ENCODE measurements around the gene ANAPC2.

The ANAPC2 gene

DNA sequence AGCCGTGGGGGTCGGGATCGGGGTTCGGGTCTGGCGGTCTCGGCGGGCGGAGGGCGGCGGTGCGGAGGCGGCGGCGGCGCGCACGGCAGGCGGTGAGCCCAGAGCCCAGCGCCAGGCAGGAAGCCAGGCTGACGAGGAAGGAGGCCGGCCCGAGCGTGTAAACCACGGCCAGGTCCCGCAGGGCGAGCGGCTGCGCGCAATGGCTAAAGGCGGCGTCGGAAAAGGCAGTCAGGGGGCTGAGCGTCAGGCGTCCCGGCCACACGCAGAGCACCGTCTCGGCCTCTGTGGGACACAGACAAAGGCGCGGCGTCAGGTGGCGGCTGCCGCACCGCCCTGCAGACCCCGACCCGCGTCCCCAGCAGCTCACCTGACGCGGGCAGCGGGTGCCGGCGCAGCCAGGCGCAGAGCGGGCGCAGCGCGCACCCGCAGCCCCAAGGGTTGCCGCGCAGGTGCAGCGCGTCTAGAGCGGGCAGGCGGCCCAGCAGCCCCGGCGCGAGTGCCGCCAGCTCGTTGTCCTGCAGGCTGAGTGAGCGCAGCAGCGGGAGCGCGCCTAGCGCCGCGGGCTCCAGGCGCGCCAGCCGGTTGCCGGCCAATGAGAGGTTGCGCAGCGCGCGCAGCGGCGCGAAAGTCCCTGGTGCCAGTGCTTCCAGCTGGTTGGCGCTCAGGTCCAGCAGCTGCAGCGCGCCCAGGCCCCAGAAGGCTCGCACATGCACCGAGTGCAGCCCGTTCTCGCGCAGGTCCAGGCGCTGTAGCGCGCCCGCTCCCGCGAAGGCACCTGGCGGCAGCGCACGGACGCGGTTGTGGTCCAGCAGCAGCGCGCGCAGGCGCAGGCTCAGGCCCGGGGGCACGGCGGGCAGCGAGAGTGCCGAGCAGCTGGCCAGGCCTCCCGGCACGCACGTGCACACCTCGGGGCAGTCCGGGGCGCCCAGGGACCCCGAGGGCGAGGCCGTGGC is 19.2 kb downstream of the ANAPC2 start:
- Mint-ChIP-seq H3K9me3 (ENCODE audit: low read depth) (no peaks in the 10 kb centered on the region), H3K4me3 (peak overlapping the region; percentile 23), H3K4me1 (ENCODE audit: low read depth) (no peaks in the 10 kb centered on the region), H3K36me3 (no peaks in the 10 kb centered on the region), H3K27ac (no peak overlapping the region), H3K27me3 (peaks cover 4% of the 10 kb centered on the region)

DNA sequence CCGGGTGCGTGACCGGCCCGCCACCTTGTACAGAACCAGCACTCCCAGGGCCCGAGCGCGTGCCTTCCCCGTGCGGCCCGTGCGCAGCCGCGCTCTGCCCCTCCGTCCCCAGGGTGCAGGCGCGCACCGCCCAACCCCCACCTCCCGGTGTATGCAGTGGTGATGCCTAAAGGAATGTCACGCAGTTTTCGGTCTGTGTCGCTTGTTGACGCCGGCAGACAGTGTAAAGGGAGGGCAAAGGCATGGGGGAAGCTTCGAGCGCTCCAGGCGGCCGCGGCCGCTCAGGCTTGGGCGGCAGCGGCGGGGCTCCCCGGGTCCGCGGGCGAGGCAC is 19.8 kb downstream of the ANAPC2 start:
- Mint-ChIP-seq H3K4me1 (ENCODE audit: low read depth) (no peaks in the 10 kb centered on the region), H3K27me3 (peaks cover 6% of the 10 kb centered on the region), H3K36me3 (no peaks in the 10 kb centered on the region), H3K4me3 (peak overlapping the region; percentile 23), H3K27ac (no peak overlapping the region), H3K9me3 (ENCODE audit: low read depth) (no peaks in the 10 kb centered on the region)

GRCh38 chr9:137167747-137168572 is 20.4 kb downstream of the ANAPC2 start:
- no peaks in the 10 kb centered on the region for H3K9me3 Mint-ChIP-seq (ENCODE audit: low read depth)
- H3K4me1 Mint-ChIP-seq (ENCODE audit: low read depth), result no peaks in the 10 kb centered on the region
- peaks cover 8% of the 10 kb centered on the region for H3K27me3 Mint-ChIP-seq
- no peak overlapping the region for H3K4me3 Mint-ChIP-seq
- no peaks in the 10 kb centered on the region for H3K36me3 Mint-ChIP-seq
- H3K27ac Mint-ChIP-seq, result no peak overlapping the region

DNA sequence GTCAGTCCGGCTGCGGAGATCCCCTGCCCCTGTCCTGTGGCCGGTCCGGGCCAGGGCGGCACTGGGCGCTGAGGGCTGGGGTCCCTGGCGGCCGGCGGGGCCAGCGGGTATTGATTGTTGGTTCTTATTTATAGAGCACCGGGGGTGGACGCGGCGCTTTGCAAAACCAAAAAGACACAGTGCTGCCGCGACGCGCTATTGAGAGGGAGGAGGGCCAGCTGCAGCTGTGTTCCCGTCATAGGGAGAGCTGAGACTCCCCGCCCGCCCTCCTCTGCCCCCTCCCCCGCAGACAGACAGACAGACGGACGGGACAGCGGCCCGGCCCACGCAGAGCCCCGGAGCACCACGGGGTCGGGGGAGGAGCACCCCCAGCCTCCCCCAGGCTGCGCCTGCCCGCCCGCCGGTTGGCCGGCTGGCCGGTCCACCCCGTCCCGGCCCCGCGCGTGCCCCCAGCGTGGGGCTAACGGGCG is 21.0 kb downstream of the ANAPC2 start:
- no peak overlapping the region for H3K4me3 Mint-ChIP-seq

GRCh38 chr9:137166380-137167229 is 21.8 kb downstream of the ANAPC2 start:
- no peak overlapping the region for H3K27ac Mint-ChIP-seq
- peak overlapping the region; percentile 51 for H3K4me3 Mint-ChIP-seq
- peaks cover 8% of the 10 kb centered on the region for H3K27me3 Mint-ChIP-seq
- H3K36me3 Mint-ChIP-seq, result no peaks in the 10 kb centered on the region
- H3K4me1 Mint-ChIP-seq (ENCODE audit: low read depth), result no peaks in the 10 kb centered on the region
- no peaks in the 10 kb centered on the region for H3K9me3 Mint-ChIP-seq (ENCODE audit: low read depth)

More for the DNA sequence above, 21.0 kb downstream of the ANAPC2 start:
- Mint-ChIP-seq H3K27ac (no peak overlapping the region), H3K27me3 (peaks cover 8% of the 10 kb centered on the region), H3K9me3 (ENCODE audit: low read depth) (no peaks in the 10 kb centered on the region), H3K36me3 (no peaks in the 10 kb centered on the region), H3K4me1 (ENCODE audit: low read depth) (no peaks in the 10 kb centered on the region)

GRCh38 chr9:137165250-137165836 is 23.0 kb downstream of the ANAPC2 start:
- no peak overlapping the region for H3K27ac Mint-ChIP-seq
- peaks cover 8% of the 10 kb centered on the region for H3K27me3 Mint-ChIP-seq
- H3K36me3 Mint-ChIP-seq, result no peaks in the 10 kb centered on the region
- H3K4me1 Mint-ChIP-seq (ENCODE audit: low read depth), result no peaks in the 10 kb centered on the region
- no peak overlapping the region for H3K4me3 Mint-ChIP-seq
- H3K9me3 Mint-ChIP-seq (ENCODE audit: low read depth), result no peaks in the 10 kb centered on the region

GRCh38 chr9:137164370-137165249 is 23.8 kb downstream of the ANAPC2 start:
- Mint-ChIP-seq H3K4me1 (ENCODE audit: low read depth) (peaks cover 2% of the 10 kb centered on the region), H3K4me3 (no peak overlapping the region), H3K36me3 (no peaks in the 10 kb centered on the region), H3K9me3 (ENCODE audit: low read depth) (no peaks in the 10 kb centered on the region), H3K27me3 (peaks cover 11% of the 10 kb centered on the region), H3K27ac (no peak overlapping the region)

DNA sequence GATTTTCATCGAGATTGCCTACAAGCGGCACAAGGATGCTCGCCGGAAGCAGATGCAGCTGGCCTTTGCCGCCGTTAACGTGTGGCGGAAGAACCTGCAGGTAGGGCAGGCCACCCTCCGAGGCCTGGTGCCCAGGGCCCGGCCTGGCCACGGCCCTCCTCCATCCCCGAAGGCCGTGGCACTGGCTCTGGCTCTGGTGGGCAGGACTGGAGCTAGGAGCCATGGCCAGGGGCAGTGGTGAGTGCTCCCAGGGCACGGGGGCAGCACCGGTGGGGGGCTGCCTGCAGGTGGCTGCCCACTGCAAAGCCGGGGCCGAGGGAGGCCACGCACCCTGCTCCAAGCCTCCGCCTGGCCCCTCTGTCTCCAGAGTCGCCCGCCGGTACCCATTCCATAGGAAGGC is 24.6 kb downstream of the ANAPC2 start:
- no peaks in the 10 kb centered on the region for H3K36me3 Mint-ChIP-seq
- peaks cover 18% of the 10 kb centered on the region for H3K27me3 Mint-ChIP-seq
- peaks cover 6% of the 10 kb centered on the region for H3K4me1 Mint-ChIP-seq (ENCODE audit: low read depth)
- no peak overlapping the region for H3K4me3 Mint-ChIP-seq
- no peaks in the 10 kb centered on the region for H3K9me3 Mint-ChIP-seq (ENCODE audit: low read depth)
- H3K27ac Mint-ChIP-seq, result no peak overlapping the region

GRCh38 chr9:137163365-137163715 is 25.0 kb downstream of the ANAPC2 start:
- Mint-ChIP-seq H3K4me3 (no peak overlapping the region), H3K36me3 (no peaks in the 10 kb centered on the region), H3K9me3 (ENCODE audit: low read depth) (no peaks in the 10 kb centered on the region), H3K27ac (no peak overlapping the region), H3K4me1 (ENCODE audit: low read depth) (peaks cover 9% of the 10 kb centered on the region), H3K27me3 (peaks cover 18% of the 10 kb centered on the region)

DNA sequence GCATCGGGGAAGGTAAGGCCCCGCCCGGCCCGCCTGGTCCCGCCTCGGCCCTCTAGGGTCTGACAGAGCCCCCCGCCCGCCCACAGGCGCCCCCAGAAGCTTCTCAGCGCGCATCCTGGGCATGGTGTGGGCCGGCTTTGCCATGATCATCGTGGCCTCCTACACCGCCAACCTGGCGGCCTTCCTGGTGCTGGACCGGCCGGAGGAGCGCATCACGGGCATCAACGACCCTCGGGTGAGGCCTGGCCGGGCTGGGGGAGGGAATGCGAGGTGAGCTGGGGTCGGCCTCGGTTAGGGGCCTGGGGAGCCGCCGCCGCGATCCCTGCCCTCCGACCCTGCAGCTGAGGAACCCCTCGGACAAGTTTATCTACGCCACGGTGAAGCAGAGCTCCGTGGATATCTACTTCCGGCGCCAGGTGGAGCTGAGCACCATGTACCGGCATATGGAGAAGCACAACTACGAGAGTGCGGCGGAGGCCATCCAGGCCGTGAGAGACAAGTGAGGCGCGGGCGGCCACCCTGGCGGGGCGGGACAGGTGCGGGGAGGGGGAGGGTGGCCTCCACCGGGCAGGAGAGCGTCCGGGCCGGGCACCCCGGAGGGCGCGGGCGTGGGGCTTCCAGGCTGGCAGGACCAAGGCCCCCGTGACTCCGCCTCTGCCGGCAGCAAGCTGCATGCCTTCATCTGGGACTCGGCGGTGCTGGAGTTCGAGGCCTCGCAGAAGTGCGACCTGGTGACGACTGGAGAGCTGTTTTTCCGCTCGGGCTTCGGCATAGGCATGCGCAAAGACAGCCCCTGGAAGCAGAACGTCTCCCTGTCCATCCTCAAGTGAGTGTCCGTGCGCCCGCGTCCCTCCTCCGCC is 25.6 kb downstream of the ANAPC2 start:
- no peak overlapping the region for H3K4me3 Mint-ChIP-seq
- no peaks in the 10 kb centered on the region for H3K9me3 Mint-ChIP-seq (ENCODE audit: low read depth)
- no peaks in the 10 kb centered on the region for H3K36me3 Mint-ChIP-seq
- H3K4me1 Mint-ChIP-seq (ENCODE audit: low read depth), result peaks cover 13% of the 10 kb centered on the region
- H3K27me3 Mint-ChIP-seq, result peaks cover 23% of the 10 kb centered on the region
- no peak overlapping the region for H3K27ac Mint-ChIP-seq

DNA sequence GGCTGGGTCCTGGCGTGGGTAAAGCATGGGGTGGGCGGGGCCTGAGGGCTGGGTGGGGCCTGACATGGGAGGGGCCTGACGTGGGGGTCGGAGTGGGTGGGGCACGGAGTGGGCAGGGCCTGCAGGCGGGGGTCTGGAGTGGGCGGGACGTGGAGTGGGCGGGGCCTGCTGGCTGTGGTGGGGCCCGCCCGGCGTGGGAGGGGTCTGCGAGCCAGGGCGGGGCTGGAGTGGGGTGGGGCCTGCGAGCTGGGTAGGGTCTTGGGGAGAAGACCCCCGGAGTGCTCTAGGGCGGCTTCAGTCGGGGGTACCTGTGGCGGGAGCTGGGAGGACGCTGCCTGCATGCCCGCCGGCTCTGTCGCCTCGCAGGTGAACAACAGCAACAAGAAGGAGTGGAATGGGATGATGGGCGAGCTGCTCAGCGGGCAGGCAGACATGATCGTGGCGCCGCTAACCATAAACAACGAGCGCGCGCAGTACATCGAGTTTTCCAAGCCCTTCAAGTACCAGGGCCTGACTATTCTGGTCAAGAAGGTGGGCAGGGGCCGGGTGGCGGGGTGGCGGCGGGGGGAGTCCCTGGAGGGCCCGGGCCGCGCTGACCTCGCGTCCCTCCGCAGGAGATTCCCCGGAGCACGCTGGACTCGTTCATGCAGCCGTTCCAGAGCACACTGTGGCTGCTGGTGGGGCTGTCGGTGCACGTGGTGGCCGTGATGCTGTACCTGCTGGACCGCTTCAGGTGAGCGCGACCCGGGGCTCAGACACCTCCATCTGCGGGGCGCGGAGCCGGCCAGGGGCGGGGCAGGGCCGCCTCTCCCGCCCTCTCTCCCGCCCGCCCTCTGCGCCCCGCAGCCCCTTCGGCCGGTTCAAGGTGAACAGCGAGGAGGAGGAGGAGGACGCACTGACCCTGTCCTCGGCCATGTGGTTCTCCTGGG is 26.5 kb downstream of the ANAPC2 start:
- Mint-ChIP-seq H3K4me3 (no peak overlapping the region), H3K27me3 (peaks cover 23% of the 10 kb centered on the region), H3K4me1 (ENCODE audit: low read depth) (peaks cover 17% of the 10 kb centered on the region)

More for the DNA sequence above, 26.5 kb downstream of the ANAPC2 start:
- Mint-ChIP-seq H3K36me3 (no peaks in the 10 kb centered on the region), H3K9me3 (ENCODE audit: low read depth) (no peaks in the 10 kb centered on the region), H3K27ac (no peak overlapping the region)

All from activated naive CD8-positive, alpha-beta T cell (primary cell).